Left renal cortex interstitium (tissue), 4 donors: Measurements from ENCODE around the gene SPDL1. TPM values are rescaled to one million over a fixed set of nuclear protein-coding genes. Genes with fewer than 3 reads are reported as not detected.

Experiments used
- polyA plus RNA-seq, 4 donors: library from polyadenylated mRNA; unstranded; fragments of 120-200 nt; gene quantifications; one replicate each; pipeline ENCODE4 v1.2.1, GENCODE V29; 2013; ENCODE audit not compliant: insufficient read length in 4 of 4

The SPDL1 gene
- polyA plus RNA-seq, 4 donors = 31.0 to 46.5 (median 36.1) TPM

Other genes with a start within 250 kb of the SPDL1 start
- gene DOCK2, start 53.5 kb downstream of the SPDL1 start, polyA plus RNA-seq = 1 to 10 TPM; 2.1 to 3.4 (median 3.0) TPM